Measurements from ENCODE around the gene MYMK.

The MYMK gene

DNA sequence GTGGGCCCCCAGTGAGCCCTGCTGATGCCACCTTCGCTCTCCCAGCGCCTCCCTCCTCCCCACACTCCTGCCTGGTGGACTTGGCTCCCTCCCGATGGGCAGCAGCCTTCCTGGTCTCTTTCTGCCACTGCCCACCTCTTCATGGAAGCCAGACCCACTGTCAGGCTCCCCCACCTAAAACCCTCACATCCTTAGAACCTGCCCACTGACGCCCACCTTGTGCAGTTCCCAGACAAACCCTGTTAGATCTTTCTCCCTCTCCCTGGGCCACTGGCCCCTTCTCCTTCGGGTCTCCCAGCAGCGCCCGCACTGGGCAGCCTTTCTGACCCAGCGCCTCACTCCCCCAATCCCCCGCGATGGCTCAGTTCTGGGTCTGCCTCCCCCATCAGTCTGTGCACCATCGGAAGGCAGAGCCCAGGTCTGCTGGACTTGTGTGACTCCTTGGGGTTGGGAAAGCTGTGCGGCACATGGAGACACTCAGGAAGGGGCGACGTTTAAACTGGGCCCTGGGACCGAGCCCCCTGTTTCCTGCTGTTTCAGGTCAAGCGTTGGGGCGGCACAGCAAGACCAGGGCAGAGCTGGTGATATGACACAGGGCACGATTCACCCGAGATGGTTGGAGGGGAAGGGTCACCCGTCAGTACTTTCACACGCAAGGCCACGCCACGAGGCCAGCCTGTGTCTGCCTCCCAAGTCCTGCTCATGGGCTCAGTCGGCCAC is 17.4 kb downstream of the MYMK start:
- H3K36me3 ChIP-seq (ENCODE audit: insufficient read depth, insufficient read length, low read length), result no peaks in the 10 kb centered on the region
- H3K9me3 ChIP-seq (ENCODE audit: insufficient read depth, low read length), result peaks cover 5% of the 10 kb centered on the region
- no peak for TF ChIP-seq SUZ12 (IDR thresholded peaks at IDR 0.05; ENCODE audit: extremely low read depth, insufficient read depth, insufficient read length)
- TF ChIP-seq YY1 (IDR thresholded peaks at IDR 0.05; ENCODE audit: insufficient read depth, insufficient read length), result no peak
- TF ChIP-seq ZNF274 (IDR thresholded peaks at IDR 0.05; ENCODE audit: low read depth, low read length), result no peak
- no peak overlapping the region for H3K9ac ChIP-seq (ENCODE audit: insufficient read length, low read depth)
- no peak overlapping the region for H3K4me3 ChIP-seq (ENCODE audit: insufficient read length, low read depth)
- DNase-seq (ENCODE audit: low read depth, low spot score), result no peak
- peaks cover 16% of the 10 kb centered on the region for H3K4me1 ChIP-seq (ENCODE audit: insufficient read depth, insufficient read length)
- H3K27me3 ChIP-seq (ENCODE audit: insufficient read depth, insufficient read length), result peaks cover 17% of the 10 kb centered on the region

- Histone ChIP-seq H3K27me3 (ENCODE audit: insufficient read depth, insufficient read length) (peaks cover 17% of the 10 kb centered on the region), H3K4me1 (ENCODE audit: insufficient read depth, insufficient read length) (peaks cover 16% of the 10 kb centered on the region), H3K9ac (ENCODE audit: insufficient read length, low read depth) (no peak overlapping the region), H3K9me3 (ENCODE audit: insufficient read depth, low read length) (peaks cover 12% of the 10 kb centered on the region), H3K4me3 (ENCODE audit: insufficient read length, low read depth) (no peak overlapping the region), H3K36me3 (ENCODE audit: insufficient read depth, insufficient read length, low read length) (no peaks in the 10 kb centered on the region)
- DNase-seq (ENCODE audit: low read depth, low spot score), result no peak
- TF ChIP-seq YY1 (IDR thresholded peaks at IDR 0.05; ENCODE audit: insufficient read depth, insufficient read length) (no peak), SUZ12 (IDR thresholded peaks at IDR 0.05; ENCODE audit: extremely low read depth, insufficient read depth, insufficient read length) (no peak), ZNF274 (IDR thresholded peaks at IDR 0.05; ENCODE audit: low read depth, low read length) (no peak)
These were observed 18.1 kb downstream of the MYMK start for GRCh38 chr9:133506653-133507038.

- no peak overlapping the region for H3K9ac ChIP-seq (ENCODE audit: insufficient read length, low read depth)
- no peaks in the 10 kb centered on the region for H3K36me3 ChIP-seq (ENCODE audit: insufficient read depth, insufficient read length, low read length)
- H3K4me3 ChIP-seq (ENCODE audit: insufficient read length, low read depth), result no peak overlapping the region
- H3K4me1 ChIP-seq (ENCODE audit: insufficient read depth, insufficient read length), result peaks cover 16% of the 10 kb centered on the region
- peaks cover 18% of the 10 kb centered on the region for H3K9me3 ChIP-seq (ENCODE audit: insufficient read depth, low read length)
- DNase-seq (ENCODE audit: low read depth, low spot score), result no peak
- TF ChIP-seq YY1 (IDR thresholded peaks at IDR 0.05; ENCODE audit: insufficient read depth, insufficient read length), result no peak
- no peak for TF ChIP-seq SUZ12 (IDR thresholded peaks at IDR 0.05; ENCODE audit: extremely low read depth, insufficient read depth, insufficient read length)
- no peak for TF ChIP-seq ZNF274 (IDR thresholded peaks at IDR 0.05; ENCODE audit: low read depth, low read length)
- H3K27me3 ChIP-seq (ENCODE audit: insufficient read depth, insufficient read length), result peaks cover 17% of the 10 kb centered on the region
These were observed 18.7 kb downstream of the MYMK start for GRCh38 chr9:133505901-133506652.

- Histone ChIP-seq H3K27me3 (ENCODE audit: insufficient read depth, insufficient read length) (peaks cover 17% of the 10 kb centered on the region), H3K9ac (ENCODE audit: insufficient read length, low read depth) (no peak overlapping the region), H3K36me3 (ENCODE audit: insufficient read depth, insufficient read length, low read length) (no peaks in the 10 kb centered on the region), H3K4me1 (ENCODE audit: insufficient read depth, insufficient read length) (peaks cover 16% of the 10 kb centered on the region), H3K9me3 (ENCODE audit: insufficient read depth, low read length) (peaks cover 20% of the 10 kb centered on the region), H3K4me3 (ENCODE audit: insufficient read length, low read depth) (no peak overlapping the region)
- TF ChIP-seq YY1 (IDR thresholded peaks at IDR 0.05; ENCODE audit: insufficient read depth, insufficient read length) (no peak), ZNF274 (IDR thresholded peaks at IDR 0.05; ENCODE audit: low read depth, low read length) (no peak), SUZ12 (IDR thresholded peaks at IDR 0.05; ENCODE audit: extremely low read depth, insufficient read depth, insufficient read length) (no peak)
- no peak for DNase-seq (ENCODE audit: low read depth, low spot score)
These were observed 19.5 kb downstream of the MYMK start for GRCh38 chr9:133505186-133505830.

DNA sequence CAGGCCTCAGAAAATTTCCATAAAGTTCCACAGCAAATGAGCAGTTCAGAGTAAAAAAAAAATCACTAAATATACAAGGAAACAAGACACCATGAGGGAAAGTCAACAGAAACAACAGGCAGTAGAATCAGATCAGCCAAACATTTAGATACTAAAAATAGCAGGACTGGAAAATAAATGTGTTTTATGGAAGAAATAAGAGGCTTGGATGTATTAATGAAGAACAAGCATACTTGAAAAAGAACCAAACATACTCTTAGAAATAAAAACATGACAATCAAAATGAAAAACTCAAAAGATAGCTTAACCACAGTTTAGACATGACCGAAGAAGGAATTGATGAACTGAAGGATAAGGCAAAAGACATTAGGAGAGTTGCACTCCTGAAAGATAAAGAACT is 22.6 kb downstream of the MYMK start:
- TF ChIP-seq YY1 (IDR thresholded peaks at IDR 0.05; ENCODE audit: insufficient read depth, insufficient read length) (no peak), ZNF274 (IDR thresholded peaks at IDR 0.05; ENCODE audit: low read depth, low read length) (no peak), SUZ12 (IDR thresholded peaks at IDR 0.05; ENCODE audit: extremely low read depth, insufficient read depth, insufficient read length) (no peak)
- Histone ChIP-seq H3K36me3 (ENCODE audit: insufficient read depth, insufficient read length, low read length) (no peaks in the 10 kb centered on the region), H3K27me3 (ENCODE audit: insufficient read depth, insufficient read length) (peaks cover 5% of the 10 kb centered on the region)

GRCh38 chr9:133499892-133500270 is 24.9 kb downstream of the MYMK start:
- Histone ChIP-seq H3K9me3 (ENCODE audit: insufficient read depth, low read length) (peaks cover 20% of the 10 kb centered on the region), H3K4me3 (ENCODE audit: insufficient read length, low read depth) (no peak overlapping the region), H3K9ac (ENCODE audit: insufficient read length, low read depth) (no peak overlapping the region), H3K4me1 (ENCODE audit: insufficient read depth, insufficient read length) (peaks cover 11% of the 10 kb centered on the region), H3K27me3 (ENCODE audit: insufficient read depth, insufficient read length) (peaks cover 2% of the 10 kb centered on the region), H3K36me3 (ENCODE audit: insufficient read depth, insufficient read length, low read length) (no peaks in the 10 kb centered on the region)
- no peak for DNase-seq (ENCODE audit: low read depth, low spot score)
- TF ChIP-seq YY1 (IDR thresholded peaks at IDR 0.05; ENCODE audit: insufficient read depth, insufficient read length) (no peak), ZNF274 (IDR thresholded peaks at IDR 0.05; ENCODE audit: low read depth, low read length) (no peak), SUZ12 (IDR thresholded peaks at IDR 0.05; ENCODE audit: extremely low read depth, insufficient read depth, insufficient read length) (no peak)

More for the DNA sequence above, 22.6 kb downstream of the MYMK start:
- H3K4me3 ChIP-seq (ENCODE audit: insufficient read length, low read depth), result no peak overlapping the region
- H3K9ac ChIP-seq (ENCODE audit: insufficient read length, low read depth), result no peak overlapping the region
- no peak for DNase-seq (ENCODE audit: low read depth, low spot score)
- peaks cover 14% of the 10 kb centered on the region for H3K4me1 ChIP-seq (ENCODE audit: insufficient read depth, insufficient read length)
- H3K9me3 ChIP-seq (ENCODE audit: insufficient read depth, low read length), result peaks cover 20% of the 10 kb centered on the region

Measured in NT2/D1 (cell line).